Left ventricle myocardium inferior (tissue), 1 donor: ENCODE results near the gene EHHADH. TPM values are rescaled to one million over a fixed set of nuclear protein-coding genes. Genes with fewer than 3 reads are reported as not detected.

Source experiments
- DNase-seq: peaks from one replicate; pipeline ENCODE4 v3.0.0-alpha.2; 2020
- H3K27ac ChIP-seq: fragments of 200-600 bp; replicated peaks from 2 replicates; pipeline ENCODE4 v1.8.0; 2021
- H3K27me3 ChIP-seq: fragments of 200-600 bp; 2 replicates; pipeline ENCODE4 v1.8.0; 2021; ENCODE audit warnings: low read depth
- H3K36me3 ChIP-seq: fragments of 200-600 bp; 2 replicates; pipeline ENCODE4 v1.8.0; 2021
- H3K4me1 ChIP-seq: fragments of 200-600 bp; 2 replicates; pipeline ENCODE4 v1.8.0; 2021
- H3K4me3 ChIP-seq: fragments of 200-600 bp; 2 replicates; pipeline ENCODE4 v1.8.0; 2021; ENCODE audit warnings: mild to moderate bottlenecking, moderate library complexity
- H3K9me3 ChIP-seq: fragments of 200-600 bp; replicated peaks from 2 replicates; pipeline ENCODE4 v1.8.0; 2021
- intact Hi-C: fragments of 100-400 bp; cut with micrococcal nuclease; formaldehyde crosslinking; loops from one replicate; pipeline ENCODE4 v1.11.0; 2022
- total RNA-seq: library from RNA; stranded (reverse); fragmentation: NEBNext Ultra II Directional; extraction: Animal tissue kit (Norgen Biotek cat#: 25700); gene quantifications from one replicate; pipeline ENCODE4 v1.2.1, GENCODE V29; 2021
- TF ChIP-seq, protein P1 (sequence below): fragments of 200-600 bp; IDR thresholded peaks from 2 replicates; pipeline ENCODE4 v1.8.0; 2021; ENCODE audit warnings: antibody characterized with exemption, mild to moderate bottlenecking, borderline replicate concordance
- donor health status: DM: no; HTN: yes; CAD: no; lungs with severe emphysema.

The EHHADH gene
- total RNA-seq, 1 donor from 2014 or later: 20.1 TPM

DNA sequence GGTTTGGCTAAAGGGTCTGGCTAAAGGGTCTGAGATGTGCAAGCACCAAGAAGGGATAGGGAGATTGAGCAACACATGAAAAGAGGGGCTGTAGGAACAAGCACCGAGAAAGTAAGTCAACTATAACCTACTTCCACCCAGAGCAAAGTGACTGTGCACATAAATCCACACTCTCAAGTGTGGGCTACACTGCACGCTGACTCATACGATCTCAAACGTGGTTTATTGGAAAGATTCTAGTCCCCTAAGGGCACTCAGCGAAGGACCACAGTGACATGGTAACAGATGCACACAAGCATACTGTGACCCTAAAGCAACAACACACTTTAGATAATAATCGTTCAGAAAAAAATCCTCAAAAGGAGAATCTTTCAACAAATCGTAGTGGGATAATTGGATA is 48.0 kb downstream of the EHHADH start:
- no peak for DNase-seq
- Histone ChIP-seq H3K27ac (no peak overlapping the region), H3K27me3 (no peaks in the 10 kb centered on the region), H3K36me3 (peaks cover 10% of the 10 kb centered on the region), H3K4me1 (no peaks in the 10 kb centered on the region), H3K4me3 (no peak overlapping the region), H3K9me3 (no peaks in the 10 kb centered on the region)
- intact Hi-C loops: no loop called here
- TF ChIP-seq, protein P1, sequence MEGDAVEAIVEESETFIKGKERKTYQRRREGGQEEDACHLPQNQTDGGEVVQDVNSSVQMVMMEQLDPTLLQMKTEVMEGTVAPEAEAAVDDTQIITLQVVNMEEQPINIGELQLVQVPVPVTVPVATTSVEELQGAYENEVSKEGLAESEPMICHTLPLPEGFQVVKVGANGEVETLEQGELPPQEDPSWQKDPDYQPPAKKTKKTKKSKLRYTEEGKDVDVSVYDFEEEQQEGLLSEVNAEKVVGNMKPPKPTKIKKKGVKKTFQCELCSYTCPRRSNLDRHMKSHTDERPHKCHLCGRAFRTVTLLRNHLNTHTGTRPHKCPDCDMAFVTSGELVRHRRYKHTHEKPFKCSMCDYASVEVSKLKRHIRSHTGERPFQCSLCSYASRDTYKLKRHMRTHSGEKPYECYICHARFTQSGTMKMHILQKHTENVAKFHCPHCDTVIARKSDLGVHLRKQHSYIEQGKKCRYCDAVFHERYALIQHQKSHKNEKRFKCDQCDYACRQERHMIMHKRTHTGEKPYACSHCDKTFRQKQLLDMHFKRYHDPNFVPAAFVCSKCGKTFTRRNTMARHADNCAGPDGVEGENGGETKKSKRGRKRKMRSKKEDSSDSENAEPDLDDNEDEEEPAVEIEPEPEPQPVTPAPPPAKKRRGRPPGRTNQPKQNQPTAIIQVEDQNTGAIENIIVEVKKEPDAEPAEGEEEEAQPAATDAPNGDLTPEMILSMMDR: no peak

DNA sequence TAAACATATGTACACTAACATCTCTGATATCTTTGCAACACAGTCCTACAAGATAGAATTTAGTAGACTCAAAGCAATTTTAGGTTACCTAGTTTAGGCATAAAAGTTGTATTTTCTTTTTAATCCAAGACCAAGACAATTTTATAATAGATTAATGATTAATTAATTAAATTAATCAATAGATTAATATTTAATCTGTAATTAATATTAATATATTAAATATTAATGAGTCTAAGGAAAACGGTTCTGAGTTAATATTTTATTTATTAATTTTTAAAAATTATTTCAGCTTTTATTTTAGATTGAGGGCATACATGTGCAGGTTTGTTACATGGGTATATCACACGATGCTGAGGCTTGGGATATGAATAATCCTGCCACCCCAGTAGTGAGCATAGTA is 49.0 kb downstream of the EHHADH start:
- no peaks in the 10 kb centered on the region for H3K4me1 ChIP-seq
- H3K4me3 ChIP-seq: no peak overlapping the region
- intact Hi-C loops: no loop called here
- H3K36me3 ChIP-seq: peaks cover 10% of the 10 kb centered on the region
- no peaks in the 10 kb centered on the region for H3K9me3 ChIP-seq
- H3K27ac ChIP-seq: no peak overlapping the region
- DNase-seq: no peak
- TF ChIP-seq, protein P1: no peak
- H3K27me3 ChIP-seq: no peaks in the 10 kb centered on the region

DNA sequence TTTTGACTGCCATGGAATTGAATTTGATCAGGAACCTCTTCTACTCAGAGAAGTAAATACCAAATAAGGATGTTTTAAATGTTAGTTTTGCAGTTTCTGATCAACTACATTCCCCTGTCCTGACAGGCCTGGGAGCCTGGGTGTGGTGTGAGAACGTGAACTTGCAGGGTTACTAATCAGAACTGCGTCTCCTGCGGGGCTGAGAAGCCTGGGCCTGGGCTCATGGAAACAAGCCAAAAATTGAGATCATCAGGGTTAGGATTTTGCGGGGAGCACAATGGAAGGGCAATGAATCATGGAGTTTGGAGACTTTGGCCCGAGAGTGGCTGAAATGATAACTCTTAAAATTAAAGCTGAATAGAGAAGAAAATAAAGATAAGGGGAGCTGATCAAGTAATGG is 53.2 kb downstream of the EHHADH start:
- TF ChIP-seq, protein P1: no peak
- H3K4me1 ChIP-seq: no peaks in the 10 kb centered on the region
- H3K27me3 ChIP-seq: no peaks in the 10 kb centered on the region
- no peak for DNase-seq
- no peak overlapping the region for H3K27ac ChIP-seq
- no peaks in the 10 kb centered on the region for H3K9me3 ChIP-seq
- peaks cover 10% of the 10 kb centered on the region for H3K36me3 ChIP-seq
- no peak overlapping the region for H3K4me3 ChIP-seq
- intact Hi-C loops: no loop called here

DNA sequence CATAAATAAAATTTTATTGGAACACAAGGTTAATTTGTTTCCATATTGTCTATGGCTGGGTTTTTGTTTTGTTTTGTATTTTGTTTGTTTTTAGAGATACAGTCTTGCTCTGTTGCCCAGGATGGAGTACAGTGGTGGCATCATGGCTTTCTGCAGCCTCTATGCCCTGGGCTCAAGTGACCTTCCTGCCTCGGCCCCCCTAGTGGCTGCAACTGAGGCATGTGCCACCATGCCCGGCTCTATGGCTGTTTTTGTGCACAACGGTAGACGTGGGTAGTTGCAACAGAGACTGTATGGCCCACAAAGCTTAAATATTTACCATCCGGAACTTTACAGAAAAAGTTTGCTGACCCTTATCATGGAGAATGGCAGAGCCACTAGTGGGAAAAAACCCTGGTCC is 54.2 kb downstream of the EHHADH start:
- no peak overlapping the region for H3K27ac ChIP-seq
- TF ChIP-seq, protein P1: no peak
- DNase-seq: no peak
- H3K4me3 ChIP-seq: no peak overlapping the region
- no peaks in the 10 kb centered on the region for H3K27me3 ChIP-seq
- peaks cover 10% of the 10 kb centered on the region for H3K36me3 ChIP-seq
- no peaks in the 10 kb centered on the region for H3K4me1 ChIP-seq
- H3K9me3 ChIP-seq: no peaks in the 10 kb centered on the region
- intact Hi-C loops: no loop called here

DNA sequence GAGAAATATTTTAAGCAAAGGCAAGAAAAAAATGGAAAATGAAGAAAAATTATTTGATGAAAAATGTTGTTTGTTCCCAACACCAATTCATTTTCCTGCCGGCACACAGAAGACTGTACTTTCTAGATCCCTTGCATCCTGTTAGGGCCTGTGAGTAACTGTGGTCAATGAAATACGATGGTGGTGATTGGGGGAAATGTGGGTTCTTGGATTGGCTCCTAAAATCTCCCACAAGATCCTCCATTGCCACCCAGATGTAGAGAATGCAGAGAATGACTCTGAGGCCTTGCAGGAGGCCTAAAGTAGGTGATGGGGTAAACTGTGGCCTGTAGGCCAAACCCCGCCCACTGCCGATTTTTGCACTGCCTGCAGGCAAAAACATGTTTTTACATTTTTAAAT is 54.6 kb downstream of the EHHADH start:
- TF ChIP-seq, protein P1: no peak
- H3K27ac ChIP-seq: no peak overlapping the region
- H3K9me3 ChIP-seq: no peaks in the 10 kb centered on the region
- no peak for DNase-seq
- no peaks in the 10 kb centered on the region for H3K27me3 ChIP-seq
- intact Hi-C loops: no loop called here
- H3K4me3 ChIP-seq: no peak overlapping the region
- peaks cover 6% of the 10 kb centered on the region for H3K36me3 ChIP-seq
- no peaks in the 10 kb centered on the region for H3K4me1 ChIP-seq

DNA sequence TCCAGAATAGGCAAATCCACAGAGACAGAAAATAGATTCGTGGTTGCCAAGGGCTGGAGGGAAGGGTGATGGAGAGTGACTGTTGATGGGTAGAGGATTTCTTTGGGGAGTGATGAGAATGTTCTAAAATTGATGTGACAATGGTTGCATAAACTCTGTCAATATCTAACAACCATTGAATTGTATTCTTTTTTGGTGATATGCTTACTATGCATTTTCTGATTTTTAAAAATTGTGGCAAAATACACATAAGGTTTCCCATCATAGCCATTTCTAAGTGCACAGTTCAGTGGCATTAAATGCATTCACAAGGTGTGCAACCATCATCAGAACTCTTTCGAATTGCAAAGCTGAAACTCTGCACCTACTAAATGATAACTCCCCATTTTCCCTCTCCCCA is 56.8 kb downstream of the EHHADH start:
- TF ChIP-seq, protein P1: no peak
- Histone ChIP-seq H3K27me3 (no peaks in the 10 kb centered on the region), H3K36me3 (peaks cover 18% of the 10 kb centered on the region), H3K9me3 (no peaks in the 10 kb centered on the region), H3K4me3 (no peak overlapping the region), H3K27ac (no peak overlapping the region), H3K4me1 (no peaks in the 10 kb centered on the region)
- intact Hi-C loops: no loop called here
- no peak for DNase-seq
